HUES48 (cell line): Measurements from ENCODE around the gene GLMP.

Experiments
- H3K27ac ChIP-seq: one replicate; pipeline ENCODE4 v1.7.0; 2013; ENCODE audit warnings: low read depth, low read length, inconsistent platforms
- H3K27me3 ChIP-seq: 2 replicates; pipeline ENCODE4 v1.6.1; 2013; ENCODE audit warnings: mild to moderate bottlenecking, low read length; ENCODE audit not compliant: control insufficient read depth, insufficient read depth
- H3K36me3 ChIP-seq: 2 replicates; pipeline ENCODE4 v1.6.1; 2013; ENCODE audit warnings: low read length; ENCODE audit not compliant: control insufficient read depth, insufficient read depth
- H3K4me1 ChIP-seq: 2 replicates; pipeline ENCODE4 v1.6.1; 2013; ENCODE audit warnings: mild to moderate bottlenecking, low read length; ENCODE audit not compliant: control insufficient read depth, insufficient read depth
- H3K4me3 ChIP-seq: 2 replicates; pipeline ENCODE4 v1.5.1; 2013; ENCODE audit warnings: mild to moderate bottlenecking, low read depth, low read length
- H3K9ac ChIP-seq: 2 replicates; pipeline ENCODE4 v1.6.1; 2013; ENCODE audit warnings: mild to moderate bottlenecking, low read depth, low read length, moderate library complexity
- H3K9me3 ChIP-seq: 2 replicates; pipeline ENCODE4 v1.6.1; 2013; ENCODE audit warnings: low read length; ENCODE audit not compliant: control insufficient read depth, insufficient read depth

The GLMP gene

GRCh38 chr1:156248323-156248683, 47.2 kb downstream of the GLMP start:
- Histone ChIP-seq H3K27ac (peak overlapping the region; percentile 54), H3K27me3 (peaks cover 8% of the 10 kb centered on the region), H3K4me3 (no peak overlapping the region), H3K9ac (no peak overlapping the region), H3K4me1 (peaks cover 15% of the 10 kb centered on the region), H3K9me3 (no peaks in the 10 kb centered on the region), H3K36me3 (peaks cover 44% of the 10 kb centered on the region)

- Histone ChIP-seq H3K4me1 (peaks cover 15% of the 10 kb centered on the region), H3K4me3 (no peak within 1 kb of the TSS), H3K36me3 (peaks cover 38% of the 10 kb centered on the region), H3K9ac (no peak within 1 kb of the TSS), H3K27me3 (peaks cover 8% of the 10 kb centered on the region), H3K9me3 (no peaks in the 10 kb centered on the region), H3K27ac (peak within 1 kb of the TSS; percentile 54)
These were observed 47.8 kb downstream of the GLMP start, which contains the start of gene PAQR6 for GRCh38 chr1:156247460-156248322. Gene PAQR6, minus strand, starts transcription at chr1:156248056. Its CDS starts 1,325 bp downstream, at chr1:156246731.

GRCh38 chr1:156246781-156247459, 48.6 kb downstream of the GLMP start:
- H3K27ac ChIP-seq: no peak overlapping the region

GRCh38 chr1:156246241-156246780, 49.2 kb downstream of the GLMP start:
- Histone ChIP-seq H3K27me3 (peaks cover 8% of the 10 kb centered on the region), H3K4me1 (peaks cover 15% of the 10 kb centered on the region), H3K9me3 (no peaks in the 10 kb centered on the region), H3K36me3 (peaks cover 25% of the 10 kb centered on the region), H3K9ac (0 out of 2 replicates have a peak overlapping the region, but pooled peaks have one; percentile 43), H3K4me3 (peak overlapping the region; percentile 48), H3K27ac (no peak overlapping the region)

More at GRCh38 chr1:156246781-156247459, 48.6 kb downstream of the GLMP start:
- peaks cover 8% of the 10 kb centered on the region for H3K27me3 ChIP-seq
- no peak overlapping the region for H3K4me3 ChIP-seq
- H3K4me1 ChIP-seq: peaks cover 15% of the 10 kb centered on the region
- no peaks in the 10 kb centered on the region for H3K9me3 ChIP-seq
- H3K9ac ChIP-seq: no peak overlapping the region
- H3K36me3 ChIP-seq: peaks cover 31% of the 10 kb centered on the region

GRCh38 chr1:156245451-156246232, 49.8 kb downstream of the GLMP start:
- H3K4me3 ChIP-seq: peak overlapping the region; percentile 48
- H3K4me1 ChIP-seq: peaks cover 15% of the 10 kb centered on the region
- H3K36me3 ChIP-seq: peaks cover 18% of the 10 kb centered on the region
- H3K27ac ChIP-seq: no peak overlapping the region
- H3K9me3 ChIP-seq: no peaks in the 10 kb centered on the region
- peak overlapping the region; percentile 43; the same call in 1 of the 2 replicates for H3K9ac ChIP-seq
- H3K27me3 ChIP-seq: peaks cover 8% of the 10 kb centered on the region

GRCh38 chr1:156244712-156245111, 50.8 kb downstream of the GLMP start:
- H3K27ac ChIP-seq: no peak overlapping the region
- H3K9me3 ChIP-seq: no peaks in the 10 kb centered on the region
- no peak overlapping the region for H3K4me3 ChIP-seq
- no peak overlapping the region for H3K9ac ChIP-seq
- H3K36me3 ChIP-seq: peaks cover 12% of the 10 kb centered on the region
- H3K27me3 ChIP-seq: peaks cover 8% of the 10 kb centered on the region
- H3K4me1 ChIP-seq: peaks cover 15% of the 10 kb centered on the region

- Histone ChIP-seq H3K36me3 (peaks cover 12% of the 10 kb centered on the region), H3K27me3 (peaks cover 8% of the 10 kb centered on the region), H3K27ac (no peak overlapping the region), H3K9ac (no peak overlapping the region), H3K4me1 (peaks cover 15% of the 10 kb centered on the region), H3K9me3 (no peaks in the 10 kb centered on the region), H3K4me3 (no peak overlapping the region)
These were observed 51.4 kb downstream of the GLMP start for GRCh38 chr1:156244126-156244525.

GRCh38 chr1:156242738-156243137, 52.7 kb downstream of the GLMP start:
- no peaks in the 10 kb centered on the region for H3K9me3 ChIP-seq
- H3K27ac ChIP-seq: no peak overlapping the region
- no peak overlapping the region for H3K4me3 ChIP-seq
- H3K4me1 ChIP-seq: peaks cover 14% of the 10 kb centered on the region
- H3K36me3 ChIP-seq: peaks cover 23% of the 10 kb centered on the region
- H3K9ac ChIP-seq: no peak overlapping the region
- peaks cover 8% of the 10 kb centered on the region for H3K27me3 ChIP-seq
